ENCODE measurements around the gene IL13RA1.

The IL13RA1 gene

DNA sequence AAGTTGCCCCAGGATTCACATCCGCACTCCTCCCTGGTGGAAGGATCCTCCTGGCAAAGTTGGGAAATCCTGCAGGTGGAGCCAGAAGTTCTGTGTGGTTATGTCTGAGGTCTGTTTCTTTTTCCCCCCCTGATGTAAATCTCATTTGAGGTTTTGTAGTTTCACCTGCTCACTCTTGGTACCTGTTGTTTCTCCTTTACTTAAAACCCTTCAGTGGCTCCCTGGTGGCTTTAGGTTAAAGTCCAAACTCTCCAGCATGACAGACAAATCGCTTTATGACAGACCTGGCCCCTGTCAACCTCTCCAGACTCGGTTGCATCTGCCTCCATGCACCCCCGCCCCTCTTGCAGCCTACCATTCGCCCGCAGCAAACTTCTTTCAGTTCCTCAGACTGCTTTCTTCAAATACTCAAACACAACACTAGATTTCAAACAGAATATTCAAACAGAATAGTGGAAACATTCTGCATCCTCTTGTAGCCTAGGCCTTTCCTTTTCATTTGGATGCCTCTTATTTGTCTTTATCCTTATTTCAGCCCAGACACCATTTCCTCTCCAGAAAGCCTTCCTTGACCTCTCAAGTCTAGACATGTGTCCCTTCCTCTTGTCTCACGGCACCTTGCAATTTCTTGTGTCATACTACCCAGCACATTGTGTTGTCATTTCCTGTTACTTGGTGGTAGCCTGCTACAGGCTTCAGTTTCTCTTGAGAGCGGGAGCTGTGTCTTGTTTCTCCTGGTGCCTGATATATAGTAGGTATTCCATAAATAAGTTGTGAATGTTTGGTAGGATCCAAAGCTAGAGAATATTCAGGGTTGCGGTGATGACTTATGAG lies 24.8 kb downstream of the IL13RA1 start:
- H3K27me3 ChIP-seq (ENCODE audit: insufficient read depth, low read depth), result no peaks in the 10 kb centered on the region
- H3K4me2 ChIP-seq, result no peak overlapping the region
- H3K79me2 ChIP-seq (ENCODE audit: insufficient read depth, low read depth), result no peaks in the 10 kb centered on the region
- TF ChIP-seq, protein P1, sequence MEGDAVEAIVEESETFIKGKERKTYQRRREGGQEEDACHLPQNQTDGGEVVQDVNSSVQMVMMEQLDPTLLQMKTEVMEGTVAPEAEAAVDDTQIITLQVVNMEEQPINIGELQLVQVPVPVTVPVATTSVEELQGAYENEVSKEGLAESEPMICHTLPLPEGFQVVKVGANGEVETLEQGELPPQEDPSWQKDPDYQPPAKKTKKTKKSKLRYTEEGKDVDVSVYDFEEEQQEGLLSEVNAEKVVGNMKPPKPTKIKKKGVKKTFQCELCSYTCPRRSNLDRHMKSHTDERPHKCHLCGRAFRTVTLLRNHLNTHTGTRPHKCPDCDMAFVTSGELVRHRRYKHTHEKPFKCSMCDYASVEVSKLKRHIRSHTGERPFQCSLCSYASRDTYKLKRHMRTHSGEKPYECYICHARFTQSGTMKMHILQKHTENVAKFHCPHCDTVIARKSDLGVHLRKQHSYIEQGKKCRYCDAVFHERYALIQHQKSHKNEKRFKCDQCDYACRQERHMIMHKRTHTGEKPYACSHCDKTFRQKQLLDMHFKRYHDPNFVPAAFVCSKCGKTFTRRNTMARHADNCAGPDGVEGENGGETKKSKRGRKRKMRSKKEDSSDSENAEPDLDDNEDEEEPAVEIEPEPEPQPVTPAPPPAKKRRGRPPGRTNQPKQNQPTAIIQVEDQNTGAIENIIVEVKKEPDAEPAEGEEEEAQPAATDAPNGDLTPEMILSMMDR (conservative IDR thresholded peaks at IDR 0.05; ENCODE audit: low read depth, low read length), result no peak
- no peaks in the 10 kb centered on the region for H3K4me1 ChIP-seq (ENCODE audit: low read depth, poor library complexity, severe bottlenecking)
- H4K20me1 ChIP-seq (ENCODE audit: insufficient read depth), result no peaks in the 10 kb centered on the region
- no peak overlapping the region for H3K4me3 ChIP-seq (IDR thresholded peaks at IDR 0.05; ENCODE audit: insufficient read depth, low read depth, low read length)
- H2AFZ ChIP-seq (ENCODE audit: low read depth), result no peak overlapping the region
- no peak overlapping the region for H3K27ac ChIP-seq
- H3K9ac ChIP-seq, result no peak overlapping the region
- no peaks in the 10 kb centered on the region for H3K36me3 ChIP-seq (ENCODE audit: insufficient read depth)

DNA sequence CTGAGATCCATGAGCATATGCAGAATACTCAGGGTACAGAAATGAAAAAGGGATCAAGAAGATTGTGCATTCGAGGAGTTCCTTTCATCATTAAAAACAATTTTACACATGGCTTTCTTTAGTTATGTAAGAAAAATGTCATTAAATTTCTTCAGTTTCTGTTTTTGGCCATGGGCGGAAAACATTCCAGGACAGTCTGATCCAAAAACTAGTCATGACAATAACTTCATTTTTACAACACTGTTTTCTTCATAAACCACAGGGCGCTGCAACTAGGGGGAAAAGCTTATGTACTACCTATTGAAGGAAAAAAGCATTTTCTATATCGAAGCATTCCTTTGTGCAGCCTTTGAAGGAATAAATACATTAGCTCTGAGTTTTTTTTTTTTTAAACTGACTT lies 28.2 kb downstream of the IL13RA1 start:
- TF ChIP-seq, protein P1 (conservative IDR thresholded peaks at IDR 0.05; ENCODE audit: low read depth, low read length), result no peak
- no peak overlapping the region for H3K4me2 ChIP-seq
- H3K79me2 ChIP-seq (ENCODE audit: insufficient read depth, low read depth), result no peaks in the 10 kb centered on the region
- no peak overlapping the region for H3K27ac ChIP-seq
- no peak overlapping the region for H2AFZ ChIP-seq (ENCODE audit: low read depth)
- no peaks in the 10 kb centered on the region for H4K20me1 ChIP-seq (ENCODE audit: insufficient read depth)
- no peak overlapping the region for H3K9ac ChIP-seq
- no peaks in the 10 kb centered on the region for H3K36me3 ChIP-seq (ENCODE audit: insufficient read depth)
- no peaks in the 10 kb centered on the region for H3K27me3 ChIP-seq (ENCODE audit: insufficient read depth, low read depth)
- no peak overlapping the region for H3K4me3 ChIP-seq (IDR thresholded peaks at IDR 0.05; ENCODE audit: insufficient read depth, low read depth, low read length)
- no peaks in the 10 kb centered on the region for H3K4me1 ChIP-seq (ENCODE audit: low read depth, poor library complexity, severe bottlenecking)

DNA sequence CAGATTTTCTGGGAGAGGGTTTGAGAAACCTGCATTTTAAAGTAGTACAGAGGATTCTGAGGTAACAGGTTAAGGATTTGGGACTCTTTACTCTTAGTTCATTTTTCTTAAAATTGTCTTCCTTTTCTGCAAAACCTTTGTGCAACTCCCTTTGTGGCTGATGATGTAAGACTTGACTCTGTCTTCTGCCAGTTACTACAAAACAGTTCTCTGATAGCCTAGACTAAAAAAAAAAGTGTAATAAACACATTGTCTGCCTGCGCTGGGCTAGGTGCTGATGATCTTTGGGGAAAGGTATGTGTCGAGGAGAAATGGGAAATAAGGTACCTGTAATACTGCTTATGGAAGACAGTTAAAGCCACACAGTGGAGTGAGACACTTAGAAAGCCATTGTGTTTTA lies 28.7 kb downstream of the IL13RA1 start:
- TF ChIP-seq, protein P1 (conservative IDR thresholded peaks at IDR 0.05; ENCODE audit: low read depth, low read length), result no peak
- H3K4me1 ChIP-seq (ENCODE audit: low read depth, poor library complexity, severe bottlenecking), result no peaks in the 10 kb centered on the region
- H3K36me3 ChIP-seq (ENCODE audit: insufficient read depth), result no peaks in the 10 kb centered on the region
- no peaks in the 10 kb centered on the region for H3K27me3 ChIP-seq (ENCODE audit: insufficient read depth, low read depth)
- H3K9ac ChIP-seq, result no peak overlapping the region
- H3K4me2 ChIP-seq, result no peak overlapping the region
- no peak overlapping the region for H3K4me3 ChIP-seq (IDR thresholded peaks at IDR 0.05; ENCODE audit: insufficient read depth, low read depth, low read length)
- H3K27ac ChIP-seq, result no peak overlapping the region
- H4K20me1 ChIP-seq (ENCODE audit: insufficient read depth), result no peaks in the 10 kb centered on the region
- H3K79me2 ChIP-seq (ENCODE audit: insufficient read depth, low read depth), result no peaks in the 10 kb centered on the region
- H2AFZ ChIP-seq (ENCODE audit: low read depth), result no peak overlapping the region

DNA sequence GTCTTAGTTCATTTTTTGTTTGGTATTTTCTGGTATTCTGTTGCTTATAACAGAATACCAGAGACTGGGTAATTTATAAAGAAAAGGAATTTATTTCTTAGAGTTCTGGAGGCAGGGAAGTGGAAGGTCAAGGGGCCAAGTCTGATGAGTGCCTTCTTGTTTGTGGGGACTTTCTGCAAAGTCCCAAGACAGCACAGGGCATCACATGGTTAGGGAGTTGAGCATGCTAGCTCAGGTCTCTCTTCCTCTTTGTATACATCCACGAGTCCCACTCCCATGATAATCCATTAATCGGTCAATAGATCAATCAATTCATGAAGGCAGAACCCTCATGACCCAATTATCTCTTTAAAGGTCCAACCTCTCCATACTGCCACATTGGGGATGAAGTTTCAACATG lies 31.1 kb downstream of the IL13RA1 start:
- Histone ChIP-seq H3K79me2 (ENCODE audit: insufficient read depth, low read depth) (no peaks in the 10 kb centered on the region), H3K4me2 (no peak overlapping the region), H2AFZ (ENCODE audit: low read depth) (no peak overlapping the region), H3K4me3 (IDR thresholded peaks at IDR 0.05; ENCODE audit: insufficient read depth, low read depth, low read length) (no peak overlapping the region), H3K9ac (no peak overlapping the region), H3K27me3 (ENCODE audit: insufficient read depth, low read depth) (no peaks in the 10 kb centered on the region), H3K27ac (no peak overlapping the region), H3K4me1 (ENCODE audit: low read depth, poor library complexity, severe bottlenecking) (no peaks in the 10 kb centered on the region), H3K36me3 (ENCODE audit: insufficient read depth) (no peaks in the 10 kb centered on the region), H4K20me1 (ENCODE audit: insufficient read depth) (no peaks in the 10 kb centered on the region)
- TF ChIP-seq, protein P1 (conservative IDR thresholded peaks at IDR 0.05; ENCODE audit: low read depth, low read length), result no peak
